Liver (tissue), 9 donors: ENCODE measurements around the gene JAK2. TPM values are rescaled to one million over a fixed set of nuclear protein-coding genes. Genes with fewer than 3 reads are reported as not detected.

Experiments
- DNase-seq: peaks from one replicate; pipeline ENCODE4 v3.0.0-alpha.2; 2017; ENCODE audit warnings: low spot score
- H3K27ac ChIP-seq, 2 donors: one replicate each; pipeline ENCODE4 v1.7.0; 2013; ENCODE audit warnings: inconsistent platforms in 2 of 2, low read length in 2 of 2, control low read depth in 1 of 2, low read depth in 1 of 2, mild to moderate bottlenecking in 1 of 2
- H3K27me3 ChIP-seq, 4 donors: one replicate each; pipeline versions ENCODE4 v1.6.1 to v1.7.0; 2013; ENCODE audit warnings: low read length in 3 of 4, inconsistent platforms in 1 of 4, mild to moderate bottlenecking in 1 of 4, moderate library complexity in 1 of 4; ENCODE audit not compliant: control insufficient read depth in 4 of 4, insufficient read depth in 4 of 4
- H3K36me3 ChIP-seq, 4 donors: one replicate each; pipeline versions ENCODE4 v1.6.1 to v1.7.0; 2013; ENCODE audit warnings: low read length in 3 of 4, mild to moderate bottlenecking in 3 of 4, low read depth in 1 of 4, moderate library complexity in 1 of 4; ENCODE audit not compliant: control insufficient read depth in 4 of 4, insufficient read depth in 3 of 4
- H3K4me1 ChIP-seq, 4 donors: one replicate each; pipeline versions ENCODE4 v1.6.1 to v1.7.0; 2013; ENCODE audit warnings: low read length in 3 of 4, mild to moderate bottlenecking in 3 of 4, moderate library complexity in 1 of 4; ENCODE audit not compliant: control insufficient read depth in 4 of 4, insufficient read depth in 4 of 4
- H3K4me3 ChIP-seq, 3 donors: one replicate each; pipeline versions ENCODE4 v1.6.1 to v1.7.0; 2013; ENCODE audit warnings: low read length in 3 of 3, control low read depth in 1 of 3, low read depth in 1 of 3, mild to moderate bottlenecking in 1 of 3
- H3K9ac ChIP-seq, 2 donors: one replicate each; pipeline ENCODE4 v1.7.0; 2013; ENCODE audit warnings: low read length in 2 of 2, mild to moderate bottlenecking in 2 of 2, moderate library complexity in 2 of 2, control low read depth in 1 of 2, low read depth in 1 of 2
- H3K9me3 ChIP-seq, 4 donors: one replicate each; pipeline versions ENCODE4 v1.6.1 to v1.7.0; 2013; ENCODE audit warnings: low read length in 3 of 4; ENCODE audit not compliant: control insufficient read depth in 4 of 4
- EGR1 ChIP-seq, 2 donors: IDR thresholded peaks; 2 replicates each; pipeline ENCODE4 v1.6.1; 2016 to 2018; ENCODE audit warnings: antibody characterized with exemption in 2 of 2, low read depth in 2 of 2
- FOXA1 ChIP-seq: IDR thresholded peaks from 2 replicates; pipeline ENCODE4 v1.6.1; 2016; ENCODE audit warnings: antibody characterized with exemption
- FOXA2 ChIP-seq: IDR thresholded peaks from 2 replicates; pipeline ENCODE4 v1.6.1; 2016; ENCODE audit warnings: antibody characterized with exemption
- GABPA ChIP-seq, 2 donors: IDR thresholded peaks in 1 of 2; conservative IDR thresholded peaks in 1 of 2; 2 replicates each; pipeline ENCODE4 v1.6.1; 2016; ENCODE audit warnings: antibody characterized with exemption in 2 of 2, mild to moderate bottlenecking in 1 of 2, moderate library complexity in 1 of 2
- HNF4G ChIP-seq: IDR thresholded peaks from 2 replicates; pipeline ENCODE4 v1.6.1; 2016; ENCODE audit warnings: antibody characterized with exemption
- JUND ChIP-seq, 2 donors: IDR thresholded peaks; 2 replicates each; pipeline ENCODE4 v1.6.1; 2016; ENCODE audit warnings: antibody characterized with exemption in 2 of 2
- MAX ChIP-seq: IDR thresholded peaks from 2 replicates; pipeline ENCODE4 v1.6.1; 2016; ENCODE audit warnings: antibody characterized with exemption
- NR2F2 ChIP-seq: IDR thresholded peaks from 2 replicates; pipeline ENCODE4 v1.6.1; 2016; ENCODE audit warnings: antibody characterized with exemption
- RAD21 ChIP-seq, 2 donors: IDR thresholded peaks; 2 replicates each; pipeline ENCODE4 v1.6.1; 2016; ENCODE audit warnings: antibody characterized with exemption in 2 of 2, mild to moderate bottlenecking in 2 of 2
- RXRA ChIP-seq, 2 donors: IDR thresholded peaks; 2 replicates each; pipeline ENCODE4 v1.6.1; 2017 to 2018; ENCODE audit warnings: antibody characterized with exemption in 2 of 2, mild to moderate bottlenecking in 1 of 2
- SP1 ChIP-seq: IDR thresholded peaks from 2 replicates; pipeline ENCODE4 v1.6.1; 2018; ENCODE audit warnings: antibody characterized with exemption, mild to moderate bottlenecking
- TAF1 ChIP-seq: conservative IDR thresholded peaks from 2 replicates; pipeline ENCODE4 v1.6.1; 2016; ENCODE audit warnings: antibody characterized with exemption, mild to moderate bottlenecking
- YY1 ChIP-seq: IDR thresholded peaks from 2 replicates; pipeline ENCODE4 v1.6.1; 2016; ENCODE audit warnings: antibody characterized with exemption, mild to moderate bottlenecking
- polyA plus RNA-seq, 2 donors: library from polyadenylated mRNA; stranded (reverse) in 1 of 2; unstranded in 1 of 2; fragments of 200-250 nt in 1 of 2; fragments of >200 nt in 1 of 2; fragmentation: Nextera tagmentation in 1 of 2; extraction: Ambion mirVana in 1 of 2; gene quantifications; one replicate each; pipeline versions ENCODE4 v1.2.1 to v1.2.3, GENCODE V29; 2013 to 2015
- total RNA-seq, 2 donors: library from RNA; depleted of rRNA; stranded (reverse); fragments of >200 nt; gene quantifications; one replicate each; pipeline ENCODE4 v1.2.3, GENCODE V29; 2014
- TF ChIP-seq, protein P1 (sequence below): fragments of 150-350 bp; IDR thresholded peaks from 2 replicates; pipeline ENCODE4 v1.5.1; 2017; ENCODE audit warnings: improper control_type of control experiment, low read depth, low read length; ENCODE audit not compliant: missing input control
- TF ChIP-seq, protein P2 (sequence below): IDR thresholded peaks from 2 replicates; pipeline ENCODE4 v1.6.1; 2016; ENCODE audit warnings: antibody characterized with exemption
- TF ChIP-seq, protein P3 (sequence below): IDR thresholded peaks from 2 replicates; pipeline ENCODE4 v1.6.1; 2016; ENCODE audit warnings: antibody characterized with exemption
- donor health status: healthy.
- donor health status: healthy.
- donor health status: healthy.
- donor health status: healthy.
- donor health status: healthy.

Gene JAK2
- total and polyA plus RNA-seq, 4 donors: 1.5 to 21.5 (median 5.1) TPM

- no peaks in the 10 kb centered on the region for H3K36me3 ChIP-seq
- no peak for DNase-seq
- TF ChIP-seq, protein P1, sequence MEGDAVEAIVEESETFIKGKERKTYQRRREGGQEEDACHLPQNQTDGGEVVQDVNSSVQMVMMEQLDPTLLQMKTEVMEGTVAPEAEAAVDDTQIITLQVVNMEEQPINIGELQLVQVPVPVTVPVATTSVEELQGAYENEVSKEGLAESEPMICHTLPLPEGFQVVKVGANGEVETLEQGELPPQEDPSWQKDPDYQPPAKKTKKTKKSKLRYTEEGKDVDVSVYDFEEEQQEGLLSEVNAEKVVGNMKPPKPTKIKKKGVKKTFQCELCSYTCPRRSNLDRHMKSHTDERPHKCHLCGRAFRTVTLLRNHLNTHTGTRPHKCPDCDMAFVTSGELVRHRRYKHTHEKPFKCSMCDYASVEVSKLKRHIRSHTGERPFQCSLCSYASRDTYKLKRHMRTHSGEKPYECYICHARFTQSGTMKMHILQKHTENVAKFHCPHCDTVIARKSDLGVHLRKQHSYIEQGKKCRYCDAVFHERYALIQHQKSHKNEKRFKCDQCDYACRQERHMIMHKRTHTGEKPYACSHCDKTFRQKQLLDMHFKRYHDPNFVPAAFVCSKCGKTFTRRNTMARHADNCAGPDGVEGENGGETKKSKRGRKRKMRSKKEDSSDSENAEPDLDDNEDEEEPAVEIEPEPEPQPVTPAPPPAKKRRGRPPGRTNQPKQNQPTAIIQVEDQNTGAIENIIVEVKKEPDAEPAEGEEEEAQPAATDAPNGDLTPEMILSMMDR: no peak
- TF ChIP-seq RAD21 (IDR thresholded peaks at IDR 0.05): no peak
- no peak for TF ChIP-seq FOXA2
- TF ChIP-seq FOXA1: no peak
- TF ChIP-seq YY1: no peak
- TF ChIP-seq RXRA (IDR thresholded peaks at IDR 0.05): no peak
- no peak for TF ChIP-seq MAX
- TF ChIP-seq HNF4G: no peak
- TF ChIP-seq EGR1 (IDR thresholded peaks at IDR 0.05; ENCODE audit: low read depth in 2 of 2): no peak
- TF ChIP-seq, protein P2, sequence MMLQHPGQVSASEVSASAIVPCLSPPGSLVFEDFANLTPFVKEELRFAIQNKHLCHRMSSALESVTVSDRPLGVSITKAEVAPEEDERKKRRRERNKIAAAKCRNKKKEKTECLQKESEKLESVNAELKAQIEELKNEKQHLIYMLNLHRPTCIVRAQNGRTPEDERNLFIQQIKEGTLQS: no peak
- no peak for TF ChIP-seq GABPA (IDR thresholded peaks at IDR 0.05 in 1 of 2, conservative IDR thresholded peaks at IDR 0.05 in 1 of 2)
- TF ChIP-seq NR2F2: no peak
- H3K4me1 ChIP-seq: no peaks in the 10 kb centered on the region
- no peak overlapping the region for H3K4me3 ChIP-seq
- H3K9me3 ChIP-seq: peaks cover 0 to 3% (median 0%) of the 10 kb centered on the region in 4 donors
- no peak overlapping the region for H3K27ac ChIP-seq
- H3K9ac ChIP-seq: no peak overlapping the region
- no peaks in the 10 kb centered on the region for H3K27me3 ChIP-seq
These were observed 19.4 kb downstream of the JAK2 start for GRCh38 chr9:5004481-5004880.

- Histone ChIP-seq H3K4me1 (peaks cover 0 to 2% (median 0%) of the 10 kb centered on the region in 4 donors), H3K27ac (no peak overlapping the region), H3K27me3 (no peaks in the 10 kb centered on the region), H3K9ac (no peak overlapping the region), H3K4me3 (no peak overlapping the region), H3K9me3 (peaks cover 0 to 3% (median 0%) of the 10 kb centered on the region in 4 donors), H3K36me3 (peaks cover 0 to 2% (median 0%) of the 10 kb centered on the region in 4 donors)
- no peak for DNase-seq
- TF ChIP-seq TAF1: no peak
- TF ChIP-seq NR2F2: no peak
- no peak for TF ChIP-seq HNF4G
- no peak for TF ChIP-seq MAX
- TF ChIP-seq FOXA2: no peak
- TF ChIP-seq SP1: no peak
- TF ChIP-seq, protein P3, sequence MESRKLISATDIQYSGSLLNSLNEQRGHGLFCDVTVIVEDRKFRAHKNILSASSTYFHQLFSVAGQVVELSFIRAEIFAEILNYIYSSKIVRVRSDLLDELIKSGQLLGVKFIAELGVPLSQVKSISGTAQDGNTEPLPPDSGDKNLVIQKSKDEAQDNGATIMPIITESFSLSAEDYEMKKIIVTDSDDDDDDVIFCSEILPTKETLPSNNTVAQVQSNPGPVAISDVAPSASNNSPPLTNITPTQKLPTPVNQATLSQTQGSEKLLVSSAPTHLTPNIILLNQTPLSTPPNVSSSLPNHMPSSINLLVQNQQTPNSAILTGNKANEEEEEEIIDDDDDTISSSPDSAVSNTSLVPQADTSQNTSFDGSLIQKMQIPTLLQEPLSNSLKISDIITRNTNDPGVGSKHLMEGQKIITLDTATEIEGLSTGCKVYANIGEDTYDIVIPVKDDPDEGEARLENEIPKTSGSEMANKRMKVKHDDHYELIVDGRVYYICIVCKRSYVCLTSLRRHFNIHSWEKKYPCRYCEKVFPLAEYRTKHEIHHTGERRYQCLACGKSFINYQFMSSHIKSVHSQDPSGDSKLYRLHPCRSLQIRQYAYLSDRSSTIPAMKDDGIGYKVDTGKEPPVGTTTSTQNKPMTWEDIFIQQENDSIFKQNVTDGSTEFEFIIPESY: no peak
- no peak for TF ChIP-seq JUND (IDR thresholded peaks at IDR 0.05)
- TF ChIP-seq GABPA (IDR thresholded peaks at IDR 0.05 in 1 of 2, conservative IDR thresholded peaks at IDR 0.05 in 1 of 2): no peak
- TF ChIP-seq YY1: no peak
- TF ChIP-seq, protein P2: no peak
- no peak for TF ChIP-seq EGR1 (IDR thresholded peaks at IDR 0.05; ENCODE audit: low read depth in 2 of 2)
- TF ChIP-seq, protein P1: no peak
These were observed 23.1 kb downstream of the JAK2 start for GRCh38 chr9:5008202-5008601.
